Calu3 (cell line): ENCODE data around the gene TEC. TPM values are rescaled to one million over a fixed set of nuclear protein-coding genes. Genes with fewer than 3 reads are reported as not detected.

Experiments
- BruUV-seq: library from RNA; stranded (reverse); fragments of 400-500 nt; replicated peaks from 2 replicates; lab custom pipeline; 2021; lab: Mats Ljungman, UMichigan
- CTCF ChIA-PET: fragments of 300-600 bp; sonication (Branson Sonifier 250); formaldehyde crosslinking; loops from one replicate; lab custom pipeline; 2022; ENCODE audit warnings: antibody characterized with exemption; lab: Charles Lee
- DNase-seq: peaks from one replicate; pipeline ENCODE4 v3.0.0; 2022
- H3K27ac Mint-ChIP-seq: one replicate; pipeline ENCODE4 v1.8.0; 2022; ENCODE audit warnings: mixed read lengths; ENCODE audit not compliant: unreplicated experiment
- H3K27me3 Mint-ChIP-seq: one replicate; pipeline ENCODE4 v1.8.0; 2022; ENCODE audit warnings: mixed read lengths; ENCODE audit not compliant: unreplicated experiment
- H3K36me3 Mint-ChIP-seq: one replicate; pipeline ENCODE4 v1.8.0; 2022; ENCODE audit warnings: mild to moderate bottlenecking, moderate library complexity, mixed read lengths; ENCODE audit not compliant: insufficient read depth, unreplicated experiment
- H3K4me1 Mint-ChIP-seq: one replicate; pipeline ENCODE4 v1.8.0; 2022; ENCODE audit warnings: mild to moderate bottlenecking, low read depth, mixed read lengths; ENCODE audit not compliant: unreplicated experiment
- H3K4me3 Mint-ChIP-seq: one replicate; pipeline ENCODE4 v1.8.0; 2022; ENCODE audit warnings: mild to moderate bottlenecking, low read depth, moderate library complexity, mixed read lengths; ENCODE audit not compliant: unreplicated experiment
- H3K9me3 Mint-ChIP-seq: one replicate; pipeline ENCODE4 v1.8.0; 2022; ENCODE audit warnings: low read depth, mixed read lengths; ENCODE audit not compliant: unreplicated experiment
- intact Hi-C: fragments of 100-400 bp; cut with micrococcal nuclease; formaldehyde crosslinking; loops from one replicate; pipeline ENCODE4 v1.10.0; 2022; ENCODE audit not compliant: unreplicated experiment
- total RNA-seq: library from RNA; stranded (reverse); gene quantifications from 2 replicates; pipeline ENCODE4 v1.2.3, GENCODE V29; 2022
- TF ChIP-seq, protein P1 (sequence below): fragments of 200-600 bp; IDR thresholded peaks from one replicate; pipeline ENCODE4 v1.8.0; 2022; ENCODE audit warnings: antibody characterized with exemption; ENCODE audit not compliant: unreplicated experiment

TEC gene
- total RNA-seq, 1 experiment from 2014 or later = 3.2 TPM

DNA sequence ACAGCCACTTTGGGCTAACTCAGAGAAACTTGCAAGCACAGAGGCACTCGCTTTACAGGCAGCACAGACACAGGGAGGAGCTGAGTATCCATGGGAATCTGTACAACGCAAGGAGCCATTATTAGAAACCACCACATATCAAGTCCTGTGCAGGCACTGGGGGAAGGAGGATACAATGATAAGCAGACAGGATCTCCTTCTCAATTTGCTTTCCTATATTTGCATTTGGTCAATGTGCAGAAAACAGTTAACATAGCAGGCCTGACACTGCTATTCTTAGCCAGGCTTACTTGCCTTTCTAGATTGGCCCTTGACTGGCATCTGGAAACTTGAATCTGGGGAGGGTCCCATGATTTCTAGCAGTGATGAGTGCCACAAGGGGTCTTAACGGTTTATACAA is 65.8 kb downstream of the TEC start:
- BruUV-seq = no TSS peak
- H3K9me3 Mint-ChIP-seq = no peaks in the 10 kb centered on the region
- H3K36me3 Mint-ChIP-seq = no peaks in the 10 kb centered on the region
- H3K4me1 Mint-ChIP-seq = no peaks in the 10 kb centered on the region
- CTCF ChIA-PET = no interaction called here
- intact Hi-C loops = no loop called here
- no peaks in the 10 kb centered on the region for H3K27me3 Mint-ChIP-seq
- no peak overlapping the region for H3K27ac Mint-ChIP-seq
- no peak overlapping the region for H3K4me3 Mint-ChIP-seq
- no peak for DNase-seq
- TF ChIP-seq, protein P1, sequence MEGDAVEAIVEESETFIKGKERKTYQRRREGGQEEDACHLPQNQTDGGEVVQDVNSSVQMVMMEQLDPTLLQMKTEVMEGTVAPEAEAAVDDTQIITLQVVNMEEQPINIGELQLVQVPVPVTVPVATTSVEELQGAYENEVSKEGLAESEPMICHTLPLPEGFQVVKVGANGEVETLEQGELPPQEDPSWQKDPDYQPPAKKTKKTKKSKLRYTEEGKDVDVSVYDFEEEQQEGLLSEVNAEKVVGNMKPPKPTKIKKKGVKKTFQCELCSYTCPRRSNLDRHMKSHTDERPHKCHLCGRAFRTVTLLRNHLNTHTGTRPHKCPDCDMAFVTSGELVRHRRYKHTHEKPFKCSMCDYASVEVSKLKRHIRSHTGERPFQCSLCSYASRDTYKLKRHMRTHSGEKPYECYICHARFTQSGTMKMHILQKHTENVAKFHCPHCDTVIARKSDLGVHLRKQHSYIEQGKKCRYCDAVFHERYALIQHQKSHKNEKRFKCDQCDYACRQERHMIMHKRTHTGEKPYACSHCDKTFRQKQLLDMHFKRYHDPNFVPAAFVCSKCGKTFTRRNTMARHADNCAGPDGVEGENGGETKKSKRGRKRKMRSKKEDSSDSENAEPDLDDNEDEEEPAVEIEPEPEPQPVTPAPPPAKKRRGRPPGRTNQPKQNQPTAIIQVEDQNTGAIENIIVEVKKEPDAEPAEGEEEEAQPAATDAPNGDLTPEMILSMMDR = no peak

DNA sequence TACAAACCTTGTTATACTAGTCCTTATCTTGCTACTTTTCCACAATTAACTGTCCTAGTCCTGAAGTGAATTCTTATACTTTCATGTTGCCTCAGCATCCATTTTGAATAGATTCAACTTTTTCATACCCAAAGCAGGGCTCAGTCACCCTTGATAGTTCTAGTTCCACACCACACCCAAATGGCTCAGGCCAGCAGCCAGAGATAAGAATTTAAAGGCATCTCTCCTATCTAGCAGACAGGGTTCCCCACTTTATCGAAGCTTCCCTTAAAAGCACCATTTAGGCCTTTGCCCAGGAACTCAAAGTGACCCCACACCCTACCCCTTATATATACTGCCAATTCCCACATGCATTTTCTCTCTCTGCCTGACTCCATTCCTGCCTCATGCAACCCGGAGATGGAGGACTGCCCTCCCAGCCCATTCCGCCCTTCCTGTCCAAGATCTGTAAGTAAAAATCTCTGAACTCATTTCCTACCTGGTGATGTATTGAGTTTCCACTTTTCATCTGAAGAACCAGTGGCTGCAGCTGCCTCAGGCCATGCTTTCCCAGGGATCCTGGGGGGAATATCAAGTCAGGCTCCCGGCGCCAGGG is 71.9 kb downstream of the TEC start:
- H3K4me1 Mint-ChIP-seq = no peaks in the 10 kb centered on the region

DNA sequence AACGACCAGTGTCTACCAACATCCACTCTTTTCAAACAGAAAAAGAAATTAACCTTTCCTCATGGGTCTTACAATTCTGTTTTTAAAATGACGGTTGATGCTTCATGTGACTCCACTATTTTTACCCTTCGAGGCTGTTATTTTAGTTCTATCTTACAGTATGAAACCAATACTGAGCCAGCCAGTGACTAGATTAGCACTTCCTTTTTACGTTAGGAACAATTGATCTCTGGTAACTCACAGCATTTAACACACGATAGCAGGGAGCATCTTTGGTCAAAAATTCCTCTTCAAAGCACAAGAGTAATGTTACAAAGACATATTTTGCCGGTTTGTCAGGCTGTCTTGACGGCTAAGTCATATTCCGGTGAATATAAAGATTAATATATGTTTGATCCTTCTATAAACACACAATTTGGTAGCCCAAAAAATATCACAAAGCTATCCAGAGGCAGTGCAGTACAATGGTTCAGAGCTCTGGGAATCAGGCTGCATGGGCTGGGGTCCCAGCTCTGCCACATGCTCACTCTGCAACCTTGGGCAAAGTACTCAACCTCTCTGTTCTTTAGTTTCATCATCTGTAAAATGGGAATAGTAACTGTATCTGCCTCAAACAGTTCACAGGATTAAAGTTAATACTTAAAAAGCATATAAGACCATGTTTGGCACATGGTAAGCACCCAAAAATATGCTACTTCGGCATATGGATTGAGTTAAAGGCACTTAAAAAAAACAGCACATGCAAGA is 72.7 kb downstream of the TEC start:
- Mint-ChIP-seq H3K9me3 (no peaks in the 10 kb centered on the region), H3K36me3 (no peaks in the 10 kb centered on the region), H3K27ac (no peak overlapping the region), H3K27me3 (no peaks in the 10 kb centered on the region), H3K4me3 (no peak overlapping the region), H3K4me1 (no peaks in the 10 kb centered on the region)
- BruUV-seq = no TSS peak
- CTCF ChIA-PET = no interaction called here
- TF ChIP-seq, protein P1 = no peak
- intact Hi-C loops = no loop called here
- no peak for DNase-seq

More for the DNA sequence above, 71.9 kb downstream of the TEC start:
- intact Hi-C loops = no loop called here
- CTCF ChIA-PET = no interaction called here
- Mint-ChIP-seq H3K27me3 (no peaks in the 10 kb centered on the region), H3K36me3 (no peaks in the 10 kb centered on the region), H3K27ac (no peak overlapping the region), H3K4me3 (no peak overlapping the region), H3K9me3 (no peaks in the 10 kb centered on the region)
- TF ChIP-seq, protein P1 = no peak
- no TSS peak for BruUV-seq
- DNase-seq = no peak

DNA sequence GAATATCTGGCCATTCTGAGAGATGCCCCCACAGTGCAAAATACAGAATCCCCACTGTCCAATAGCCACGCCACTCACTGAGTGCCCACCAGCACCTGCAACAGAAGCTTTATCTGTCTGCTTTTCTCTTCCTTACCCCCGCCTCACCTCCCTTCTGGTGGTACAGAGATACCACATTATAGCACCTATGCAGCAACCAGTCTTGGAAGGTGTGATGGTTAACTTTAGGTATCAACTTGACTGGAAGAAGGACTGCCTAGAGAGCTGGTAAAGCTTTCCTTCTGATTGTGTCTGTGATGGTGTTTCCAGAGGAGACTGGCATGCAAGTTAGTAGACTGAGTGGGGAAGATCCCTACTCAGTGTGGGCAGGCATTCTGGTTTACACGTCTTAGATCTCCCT is 73.8 kb downstream of the TEC start:
- CTCF ChIA-PET = no interaction called here
- no peaks in the 10 kb centered on the region for H3K36me3 Mint-ChIP-seq
- BruUV-seq = no TSS peak
- TF ChIP-seq, protein P1 = no peak
- no peaks in the 10 kb centered on the region for H3K27me3 Mint-ChIP-seq
- no peak overlapping the region for H3K27ac Mint-ChIP-seq
- no peak overlapping the region for H3K4me3 Mint-ChIP-seq
- H3K9me3 Mint-ChIP-seq = no peaks in the 10 kb centered on the region
- intact Hi-C loops = no loop called here
- H3K4me1 Mint-ChIP-seq = no peaks in the 10 kb centered on the region
- no peak for DNase-seq
